NCI-H510A (cell line): ENCODE data around the gene OTUB2.
A peak's percentile ranks its signal among the peaks of the same experiment; 100 is the strongest.

Experiments
- DNase-seq: peaks from one replicate; lab custom pipeline; 2025; lab: John Stamatoyannopoulos, UW

The OTUB2 gene

GRCh38 chr14:93997082-93997481 is 29.1 kb upstream of the OTUB2 start, which contains the start of gene CCDC197:
Gene CCDC197, plus strand, starts transcription at chr14:93997301. Its CDS starts 831 bp downstream, at chr14:93998132.
- no peak for DNase-seq

GRCh38 chr14:93997916-93998870 is 27.9 kb upstream of the OTUB2 start:
- DNase-seq = no peak

- DNase-seq = no peak
Observed at GRCh38 chr14:93998871-93999403, 27.2 kb upstream of the OTUB2 start.

GRCh38 chr14:93999573-93999972 is 26.6 kb upstream of the OTUB2 start:
- no peak for DNase-seq

GRCh38 chr14:94000267-94000666 is 25.9 kb upstream of the OTUB2 start:
- DNase-seq = no peak

GRCh38 chr14:94001016-94001415 is 25.1 kb upstream of the OTUB2 start:
- DNase-seq = no peak

GRCh38 chr14:94001501-94002396 is 24.4 kb upstream of the OTUB2 start:
- DNase-seq = peak; percentile 55

- no peak for DNase-seq
Observed at GRCh38 chr14:94003397-94003796, 22.7 kb upstream of the OTUB2 start.

- no peak for DNase-seq
Observed at GRCh38 chr14:94004015-94004414, 22.1 kb upstream of the OTUB2 start.

GRCh38 chr14:94005324-94006073 is 20.6 kb upstream of the OTUB2 start:
- DNase-seq = no peak

GRCh38 chr14:94008234-94008633 is 17.9 kb upstream of the OTUB2 start:
- no peak for DNase-seq

GRCh38 chr14:94009767-94010166 is 16.4 kb upstream of the OTUB2 start:
- DNase-seq = no peak

GRCh38 chr14:94010625-94011024 is 15.5 kb upstream of the OTUB2 start:
- no peak for DNase-seq

- no peak for DNase-seq
Observed at GRCh38 chr14:94011795-94012194, 14.3 kb upstream of the OTUB2 start.

GRCh38 chr14:94014382-94014781 is 11.8 kb upstream of the OTUB2 start:
- no peak for DNase-seq

GRCh38 chr14:94015223-94015622 is 10.9 kb upstream of the OTUB2 start:
- no peak for DNase-seq

- no peak for DNase-seq
Observed at GRCh38 chr14:94016446-94016976, 9.6 kb upstream of the OTUB2 start.

- DNase-seq = no peak
Observed at GRCh38 chr14:94018308-94018707, 7.8 kb upstream of the OTUB2 start.

- no peak for DNase-seq
Observed at GRCh38 chr14:94019329-94019728, 6.8 kb upstream of the OTUB2 start.

- no peak for DNase-seq
Observed at GRCh38 chr14:94020267-94020666, 5.9 kb upstream of the OTUB2 start.

GRCh38 chr14:94021001-94021400 is 5.1 kb upstream of the OTUB2 start:
- no peak for DNase-seq
